Measurements from ENCODE around the gene WNT3.

DNA sequence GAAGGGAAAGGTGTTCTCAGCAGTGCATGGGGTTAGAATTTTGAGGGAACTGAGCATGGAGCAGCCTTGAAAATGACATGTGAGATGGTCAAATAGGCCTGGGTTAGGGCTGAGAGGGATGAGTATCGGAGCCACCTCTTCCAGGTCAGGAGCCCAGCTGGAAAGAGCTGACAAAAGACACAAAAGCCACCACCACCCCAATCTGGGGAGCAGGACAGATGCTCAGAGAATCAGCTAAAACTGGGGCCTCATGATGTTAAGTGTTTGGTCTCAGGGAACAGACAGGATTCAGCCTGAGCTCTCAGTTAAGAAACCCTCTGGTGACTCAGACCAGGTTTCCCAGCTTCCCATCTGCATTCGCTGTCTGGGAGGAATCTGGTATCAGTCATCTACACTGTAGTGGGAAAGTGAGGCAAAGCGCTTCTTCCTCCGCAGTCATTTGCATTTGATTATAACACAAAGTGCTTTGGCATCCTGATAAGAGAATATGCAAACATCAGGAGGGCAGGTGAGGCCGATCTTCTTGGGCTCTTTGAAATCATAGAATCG is 35.5 kb upstream of the WNT3 start:
- no peak for TF ChIP-seq SP1 (IDR thresholded peaks at IDR 0.05)
- no peak for TF ChIP-seq SUZ12 (IDR thresholded peaks at IDR 0.05)
- TF ChIP-seq HDGF (IDR thresholded peaks at IDR 0.05; ENCODE audit: borderline replicate concordance), result no peak
- TF ChIP-seq, protein P1, sequence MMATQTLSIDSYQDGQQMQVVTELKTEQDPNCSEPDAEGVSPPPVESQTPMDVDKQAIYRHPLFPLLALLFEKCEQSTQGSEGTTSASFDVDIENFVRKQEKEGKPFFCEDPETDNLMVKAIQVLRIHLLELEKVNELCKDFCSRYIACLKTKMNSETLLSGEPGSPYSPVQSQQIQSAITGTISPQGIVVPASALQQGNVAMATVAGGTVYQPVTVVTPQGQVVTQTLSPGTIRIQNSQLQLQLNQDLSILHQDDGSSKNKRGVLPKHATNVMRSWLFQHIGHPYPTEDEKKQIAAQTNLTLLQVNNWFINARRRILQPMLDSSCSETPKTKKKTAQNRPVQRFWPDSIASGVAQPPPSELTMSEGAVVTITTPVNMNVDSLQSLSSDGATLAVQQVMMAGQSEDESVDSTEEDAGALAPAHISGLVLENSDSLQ (IDR thresholded peaks at IDR 0.05), result no peak
- TF ChIP-seq NFRKB (IDR thresholded peaks at IDR 0.05), result no peak
- TF ChIP-seq FOXA1 (IDR thresholded peaks at IDR 0.05), result no peak
- no peak for TF ChIP-seq ZNF384 (IDR thresholded peaks at IDR 0.05)
- no peak for TF ChIP-seq FOXM1 (IDR thresholded peaks at IDR 0.05; ENCODE audit: borderline replicate concordance)
- TF ChIP-seq CTBP1 (IDR thresholded peaks at IDR 0.05; ENCODE audit: borderline replicate concordance), result no peak
- no peak for TF ChIP-seq ARNT (IDR thresholded peaks at IDR 0.05)
- no peak for TF ChIP-seq LEF1 (IDR thresholded peaks at IDR 0.05; ENCODE audit: borderline replicate concordance)
- TF ChIP-seq FOXK2 (IDR thresholded peaks at IDR 0.05), result no peak
- TF ChIP-seq TARDBP (IDR thresholded peaks at IDR 0.05), result no peak
- TF ChIP-seq ELF4 (IDR thresholded peaks at IDR 0.05), result no peak

Measured in HEK293T (cell line).